H4 (cell line): ENCODE data around the gene IFNA8. TPM values are rescaled to one million over a fixed set of nuclear protein-coding genes. Genes with fewer than 3 reads are reported as not detected.
"Not testable (repeated sequence)": the region's sequence is repeated elsewhere in the genome, so short reads cannot be mapped to it uniquely, and the experiment has no call there.

Experiments
- DNase-seq: peaks from one replicate; pipeline ENCODE4 v3.0.0-alpha.2; 2015; ENCODE audit warnings: low spot score
- total RNA-seq: library from RNA; depleted of rRNA; stranded (reverse); fragments of >200 nt; shearing (Covaris generic); gene quantifications from 2 replicates; pipeline ENCODE4 v1.2.3, GENCODE V29; 2014; rRNA removed

Gene IFNA8
- total RNA-seq, 1 experiment from 2014 or later: not detected

- DNase-seq: no peak
Observed at GRCh38 chr9:21428235-21428634, 19.3 kb downstream of the IFNA8 start.

- no peak for DNase-seq
Observed at GRCh38 chr9:21429191-21429590, 20.3 kb downstream of the IFNA8 start.

GRCh38 chr9:21432672-21433425 is 23.9 kb downstream of the IFNA8 start:
- no peak for DNase-seq

- DNase-seq: no peak
Observed at GRCh38 chr9:21434202-21435014, 25.5 kb downstream of the IFNA8 start.

GRCh38 chr9:21435015-21435383 is 26.1 kb downstream of the IFNA8 start:
- DNase-seq: not testable (repeated sequence)

GRCh38 chr9:21440139-21440538 is 31.2 kb downstream of the IFNA8 start, which contains the start of gene IFNA1:
Gene IFNA1 (plus strand): TSS chr9:21440439. CDS start chr9:21440508, 69 bp downstream.
- DNase-seq: no peak

- no peak for DNase-seq
Observed at GRCh38 chr9:21443849-21444625, 35.1 kb downstream of the IFNA8 start.

- not testable (repeated sequence) for DNase-seq
Observed at GRCh38 chr9:21449312-21449711, 40.4 kb downstream of the IFNA8 start.

- DNase-seq: no peak
Observed at GRCh38 chr9:21450733-21451394, 41.9 kb downstream of the IFNA8 start.

GRCh38 chr9:21452681-21453080 is 43.8 kb downstream of the IFNA8 start:
- no peak for DNase-seq

GRCh38 chr9:21454149-21454548 is 45.2 kb downstream of the IFNA8 start:
- no peak for DNase-seq

GRCh38 chr9:21455320-21455719 is 46.4 kb downstream of the IFNA8 start:
- no peak for DNase-seq

Other genes with a start within 250 kb of the IFNA8 start
- gene IFNA21, start 242.5 kb upstream of the IFNA8 start, total RNA-seq: 0.15 TPM in 1 of 2 replicates, not detected in the other
- gene IFNA4, start 221.5 kb upstream of the IFNA8 start, total RNA-seq: 0.27 TPM in 1 of 2 replicates, not detected in the other
- gene IFNA7, start 206.9 kb upstream of the IFNA8 start, total RNA-seq: not detected in 2 replicates
- gene IFNA10, start 202.0 kb upstream of the IFNA8 start, total RNA-seq: not detected in 2 replicates
- not detected in 2 replicates for gene IFNA16, start 191.8 kb upstream of the IFNA8 start, total RNA-seq
- gene IFNA17, start 180.9 kb upstream of the IFNA8 start, total RNA-seq: not detected in 2 replicates
- gene IFNA14, start 169.1 kb upstream of the IFNA8 start, total RNA-seq: 0.31 TPM in 1 of 2 replicates, not detected in the other
- gene IFNA5, start 103.8 kb upstream of the IFNA8 start, total RNA-seq: not detected in 2 replicates
- gene KLHL9, start 73.7 kb upstream of the IFNA8 start, total RNA-seq: 0.06 TPM in 1 of 2 replicates, not detected in the other
- gene IFNA6, start 58.2 kb upstream of the IFNA8 start, total RNA-seq: not detected in 2 replicates
- gene IFNA13, start 41.1 kb upstream of the IFNA8 start, total RNA-seq: not detected in 2 replicates
- gene IFNA2, start 23.7 kb upstream of the IFNA8 start, total RNA-seq: not detected in 2 replicates
- not detected in 2 replicates for gene IFNA1, start 31.3 kb downstream of the IFNA8 start, total RNA-seq
- not detected in 2 replicates for gene IFNE, start 73.2 kb downstream of the IFNA8 start, total RNA-seq